ENCODE results near the gene GPI. TPM values are rescaled to one million over a fixed set of nuclear protein-coding genes. Genes with fewer than 3 reads are reported as not detected.

The GPI gene
- total RNA-seq, 1 donor from 2014 or later, result 144 TPM

DNA sequence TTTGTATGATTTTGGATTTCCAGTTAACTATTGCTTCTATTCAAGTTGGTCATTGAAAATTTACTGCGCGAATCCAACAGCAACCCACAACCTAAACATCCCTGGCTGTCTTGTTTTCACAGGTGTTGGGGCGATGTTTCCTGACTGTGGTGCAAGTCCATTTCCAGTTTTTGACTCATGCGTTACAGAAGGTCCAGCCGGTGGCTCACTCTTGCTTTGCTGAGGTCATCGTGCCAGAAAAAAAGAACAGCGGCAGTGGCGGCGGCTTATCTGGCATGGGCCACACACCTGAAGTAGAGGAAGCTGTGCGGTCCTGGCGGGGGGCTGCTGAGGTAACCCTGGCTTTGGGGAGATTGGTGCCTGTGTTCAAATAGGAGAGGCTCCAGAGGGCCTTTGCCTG lies 45.2 kb upstream of the GPI start:
- Histone ChIP-seq H3K4me3 (no peak overlapping the region), H3K4me1 (peaks cover 26% of the 10 kb centered on the region), H3K36me3 (peaks cover 39% of the 10 kb centered on the region), H3K9me3 (no peaks in the 10 kb centered on the region), H3K27me3 (no peaks in the 10 kb centered on the region), H3K27ac (peak overlapping the region; percentile 13)
- TF ChIP-seq, protein P1, sequence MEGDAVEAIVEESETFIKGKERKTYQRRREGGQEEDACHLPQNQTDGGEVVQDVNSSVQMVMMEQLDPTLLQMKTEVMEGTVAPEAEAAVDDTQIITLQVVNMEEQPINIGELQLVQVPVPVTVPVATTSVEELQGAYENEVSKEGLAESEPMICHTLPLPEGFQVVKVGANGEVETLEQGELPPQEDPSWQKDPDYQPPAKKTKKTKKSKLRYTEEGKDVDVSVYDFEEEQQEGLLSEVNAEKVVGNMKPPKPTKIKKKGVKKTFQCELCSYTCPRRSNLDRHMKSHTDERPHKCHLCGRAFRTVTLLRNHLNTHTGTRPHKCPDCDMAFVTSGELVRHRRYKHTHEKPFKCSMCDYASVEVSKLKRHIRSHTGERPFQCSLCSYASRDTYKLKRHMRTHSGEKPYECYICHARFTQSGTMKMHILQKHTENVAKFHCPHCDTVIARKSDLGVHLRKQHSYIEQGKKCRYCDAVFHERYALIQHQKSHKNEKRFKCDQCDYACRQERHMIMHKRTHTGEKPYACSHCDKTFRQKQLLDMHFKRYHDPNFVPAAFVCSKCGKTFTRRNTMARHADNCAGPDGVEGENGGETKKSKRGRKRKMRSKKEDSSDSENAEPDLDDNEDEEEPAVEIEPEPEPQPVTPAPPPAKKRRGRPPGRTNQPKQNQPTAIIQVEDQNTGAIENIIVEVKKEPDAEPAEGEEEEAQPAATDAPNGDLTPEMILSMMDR (IDR thresholded peaks at IDR 0.05), result no peak
- ATAC-seq (no peak), DNase-seq (no peak)
- intact Hi-C loops (cut with DNase I), result no loop called here

DNA sequence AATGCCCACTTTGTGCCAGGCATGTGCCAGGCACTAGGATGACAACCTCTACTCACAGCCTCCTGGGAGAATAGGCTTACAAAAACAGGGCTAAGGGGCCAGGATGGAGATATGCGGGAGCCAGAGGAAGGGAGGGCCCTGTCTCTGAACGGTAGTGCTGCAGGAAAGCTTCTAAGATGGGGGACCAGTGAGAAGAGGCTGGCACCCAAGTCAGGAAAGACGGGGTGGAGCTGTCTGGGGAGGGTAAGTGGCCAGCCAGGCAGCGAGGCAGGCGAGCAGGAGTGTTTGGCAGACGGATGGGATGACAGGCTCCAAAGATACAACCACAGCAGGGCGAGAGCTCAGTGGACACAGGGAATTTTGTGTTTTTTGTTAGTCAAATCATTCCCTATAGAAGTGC lies 44.7 kb upstream of the GPI start:
- peak overlapping the region; percentile 13 for H3K27ac ChIP-seq

DNA sequence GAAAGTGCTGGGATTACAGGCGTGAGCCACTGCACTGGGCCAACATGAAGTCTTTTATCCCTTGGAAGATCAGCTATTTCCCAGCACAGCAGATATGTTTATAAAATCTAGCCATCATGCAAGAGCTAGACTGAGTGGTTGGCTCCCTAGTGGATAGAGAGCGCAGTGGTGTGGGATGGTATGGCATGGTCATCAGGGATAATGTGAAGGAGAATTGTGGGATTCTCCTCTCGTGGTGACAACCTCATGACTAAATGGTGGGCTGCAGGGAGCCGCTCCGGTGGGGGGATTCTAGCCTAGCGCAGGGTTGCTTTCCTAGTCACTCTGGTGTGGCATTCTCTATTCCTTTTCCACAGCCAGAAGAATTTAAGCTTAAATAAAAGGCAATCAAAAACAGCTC lies 43.3 kb upstream of the GPI start:
- no peaks in the 10 kb centered on the region for H3K27me3 ChIP-seq
- ATAC-seq (no peak), DNase-seq (no peak)
- TF ChIP-seq, protein P1 (IDR thresholded peaks at IDR 0.05), result no peak
- intact Hi-C loops (cut with DNase I), result no loop called here
- H3K36me3 ChIP-seq, result peaks cover 57% of the 10 kb centered on the region
- no peaks in the 10 kb centered on the region for H3K9me3 ChIP-seq
- H3K27ac ChIP-seq, result no peak overlapping the region
- H3K4me3 ChIP-seq, result no peak overlapping the region
- peaks cover 23% of the 10 kb centered on the region for H3K4me1 ChIP-seq

More for the DNA sequence above, 44.7 kb upstream of the GPI start:
- ATAC-seq, result no peak
- intact Hi-C loops (cut with DNase I), result no loop called here
- peaks cover 44% of the 10 kb centered on the region for H3K36me3 ChIP-seq
- no peaks in the 10 kb centered on the region for H3K9me3 ChIP-seq
- H3K4me3 ChIP-seq, result no peak overlapping the region
- no peaks in the 10 kb centered on the region for H3K27me3 ChIP-seq
- TF ChIP-seq, protein P1 (IDR thresholded peaks at IDR 0.05), result no peak
- H3K4me1 ChIP-seq, result peaks cover 26% of the 10 kb centered on the region
- no peak for DNase-seq

DNA sequence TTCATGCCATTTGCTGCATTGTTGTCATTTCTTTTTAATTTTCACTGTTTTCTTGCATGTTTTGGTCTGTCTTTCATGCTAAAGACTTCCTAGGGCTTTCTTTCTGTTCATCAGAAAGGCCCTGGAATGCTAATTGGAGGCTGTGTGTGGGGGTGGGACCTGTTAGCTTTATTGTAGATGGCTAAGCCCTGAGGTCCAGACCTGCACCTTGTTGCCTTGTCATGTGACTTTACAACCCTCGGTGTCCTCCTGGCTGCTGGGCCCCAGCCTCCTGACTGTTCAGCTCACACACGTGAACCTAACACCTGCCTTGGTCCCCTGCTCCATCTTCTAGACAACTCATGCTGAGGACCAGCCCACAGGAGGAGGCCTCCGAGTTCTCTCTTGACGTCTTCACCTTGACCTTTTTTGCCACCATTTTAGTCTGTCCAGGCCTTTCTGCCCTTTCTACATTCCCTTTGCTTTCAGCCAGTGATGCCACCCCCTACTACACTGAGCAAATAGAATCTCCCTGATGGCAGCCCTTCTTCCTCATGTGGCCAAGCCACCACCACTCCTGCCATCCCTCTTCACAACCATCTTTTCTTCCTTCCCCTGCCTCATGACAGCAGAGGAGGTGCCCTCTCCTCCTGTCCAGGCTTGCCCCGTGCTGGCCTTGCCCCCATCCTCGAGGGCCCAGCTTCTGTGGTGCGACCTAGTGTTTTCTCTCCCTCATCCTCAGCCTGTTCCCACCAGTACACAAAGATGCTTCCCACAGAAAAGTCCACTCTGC lies 41.4 kb upstream of the GPI start:
- Histone ChIP-seq H3K4me3 (no peak overlapping the region), H3K4me1 (peaks cover 8% of the 10 kb centered on the region), H3K36me3 (peaks cover 76% of the 10 kb centered on the region), H3K27me3 (no peaks in the 10 kb centered on the region), H3K9me3 (no peaks in the 10 kb centered on the region), H3K27ac (no peak overlapping the region)
- TF ChIP-seq, protein P1 (IDR thresholded peaks at IDR 0.05), result no peak
- intact Hi-C loops (cut with DNase I), result no loop called here
- ATAC-seq, result no peak
- no peak for DNase-seq

DNA sequence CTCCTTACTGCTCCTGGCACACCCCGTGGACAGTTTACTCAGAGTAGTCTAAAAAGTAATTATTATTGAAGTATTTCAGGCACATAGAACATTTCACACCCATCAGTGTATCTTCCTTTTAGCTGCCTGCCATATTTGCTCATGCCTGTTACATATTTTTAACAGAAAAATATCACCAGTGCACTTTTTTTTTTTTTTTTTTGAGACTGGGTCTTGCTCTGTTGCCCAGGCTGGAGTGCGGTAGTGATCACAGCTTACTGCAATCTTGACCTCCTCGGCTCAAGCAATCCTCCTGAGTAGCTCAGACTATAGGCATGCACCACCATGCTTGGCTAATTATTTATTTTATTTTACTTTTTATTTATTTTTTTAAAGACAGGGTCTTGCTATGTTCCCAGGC lies 40.7 kb upstream of the GPI start:
- ATAC-seq, result no peak
- Histone ChIP-seq H3K27me3 (no peaks in the 10 kb centered on the region), H3K9me3 (no peaks in the 10 kb centered on the region), H3K36me3 (peaks cover 83% of the 10 kb centered on the region), H3K4me1 (peaks cover under 1% of the 10 kb centered on the region), H3K4me3 (no peak overlapping the region), H3K27ac (no peak overlapping the region)
- DNase-seq, result no peak
- TF ChIP-seq, protein P1 (IDR thresholded peaks at IDR 0.05), result no peak
- intact Hi-C loops (cut with DNase I), result no loop called here

All from upper lobe of right lung (tissue), 1 donor.